GM12878 (cell line): Measurements from ENCODE around the gene SF3B6. TPM values are rescaled to one million over a fixed set of nuclear protein-coding genes. Genes with fewer than 3 reads are reported as not detected.

ENCODE experiments used
- ATAC-seq: fragments of 200-7000 bp; cut with Tn5 transposase; 3 replicates; pipeline ENCODE4 v1.9.1; 2020; ENCODE audit warnings: mild to moderate bottlenecking, moderate library complexity
- BruUV-seq: library from RNA; stranded (reverse); fragments of 400-500 nt; replicated peaks from 2 replicates; lab custom pipeline; 2021; lab: Mats Ljungman, UMichigan
- CTCF ChIA-PET: fragments of 300-600 bp; sonication (Branson Sonifier 250); formaldehyde crosslinking; extraction: SDS; loops from one replicate; lab custom pipeline; 2021; ENCODE audit warnings: inconsistent platforms; lab: Yijun Ruan, JAX
- POLR2A ChIA-PET: fragments of 350-600 bp; formaldehyde crosslinking; extraction: SDS; loops from one replicate; lab custom pipeline; 2021; ENCODE audit warnings: inconsistent platforms; lab: Charles Lee
- RAD21 ChIA-PET: fragments of 300-600 bp; sonication (Branson Sonifier 250); formaldehyde crosslinking; loops from one replicate; lab custom pipeline; 2023; ENCODE audit warnings: antibody characterized with exemption; ENCODE audit not compliant: unreplicated experiment; lab: Charles Lee
- SMC1A ChIA-PET: fragments of 300-600 bp; sonication (Branson Sonifier 250); formaldehyde crosslinking; loops from one replicate; lab custom pipeline; 2023; ENCODE audit not compliant: unreplicated experiment, uncharacterized antibody; lab: Charles Lee
- DNase-seq: peaks from one replicate; pipeline ENCODE4 v3.0.0-alpha.2; 2011; ENCODE audit warnings: low read depth, low spot score
- FAIRE-seq: peaks from 3 replicates; lab custom pipeline; 2011; peaks lifted over from hg19 to GRCh38; lab: Jason Lieb, UNC
- H2AFZ ChIP-seq: 2 replicates; pipeline ENCODE4 v1.6.0; 2011; ENCODE audit warnings: low read depth, low read length, control low read depth; ENCODE audit not compliant: control insufficient read depth
- H3K27ac ChIP-seq: 2 replicates; pipeline ENCODE4 v1.5.1; 2011; ENCODE audit warnings: control low read depth; ENCODE audit not compliant: control insufficient read depth, insufficient read depth
- H3K27me3 ChIP-seq, 2 experiments: replicated peaks in 1 of 2; 2 replicates each; pipeline versions ENCODE4 v1.6.0 to v1.6.1; 2011; ENCODE audit warnings: low read length in 1 of 2; ENCODE audit not compliant: control insufficient read depth in 2 of 2, insufficient read depth in 2 of 2
- H3K36me3 ChIP-seq, 2 experiments: 2 replicates each; pipeline ENCODE4 v1.5.1; 2011; ENCODE audit warnings: low read length in 1 of 2; ENCODE audit not compliant: control insufficient read depth in 2 of 2, insufficient read depth in 2 of 2
- H3K4me1 ChIP-seq: 2 replicates; pipeline ENCODE4 v1.6.1; 2011; ENCODE audit warnings: mild to moderate bottlenecking, low read length, moderate library complexity, mixed read lengths; ENCODE audit not compliant: control insufficient read depth, insufficient read depth
- H3K4me2 ChIP-seq: 2 replicates; pipeline ENCODE4 v1.6.0; 2011; ENCODE audit warnings: control low read depth; ENCODE audit not compliant: control insufficient read depth, insufficient read depth
- H3K4me3 ChIP-seq: fragments of 200-600 bp; sonication (generic); 2 replicates; pipeline ENCODE4 v1.5.1; 2016
- H3K79me2 ChIP-seq: 2 replicates; pipeline ENCODE4 v1.6.0; 2011; ENCODE audit warnings: low read length; ENCODE audit not compliant: control insufficient read depth, insufficient read depth
- H3K9ac ChIP-seq: 2 replicates; pipeline ENCODE4 v1.8.0; 2011; ENCODE audit warnings: low read length, control low read depth, mixed read lengths; ENCODE audit not compliant: control insufficient read depth, insufficient read depth
- H3K9me3 ChIP-seq: replicated peaks from 3 replicates; pipeline ENCODE4 v1.5.1; 2011; ENCODE audit warnings: mild to moderate bottlenecking, low read length; ENCODE audit not compliant: control insufficient read depth, insufficient read depth
- H4K20me1 ChIP-seq: 2 replicates; pipeline ENCODE4 v1.6.0; 2011; ENCODE audit not compliant: control insufficient read depth, insufficient read depth
- ATF7 ChIP-seq: fragments of 450-650 bp; IDR thresholded peaks from 2 replicates; pipeline ENCODE4 v1.6.1; 2016; ENCODE audit warnings: low read depth, mild to moderate bottlenecking
- CHD1 ChIP-seq: IDR thresholded peaks from 2 replicates; pipeline ENCODE4 v1.6.1; 2012; ENCODE audit warnings: low read depth, low read length, improper control_type of control experiment
- CUX1 ChIP-seq: IDR thresholded peaks from 2 replicates; pipeline ENCODE4 v1.6.1; 2012; ENCODE audit warnings: improper control_type of control experiment, low read depth, low read length; ENCODE audit not compliant: insufficient replicate concordance
- EGR1 ChIP-seq, 2 experiments: IDR thresholded peaks; 1 replicate in 1 of 2; 2 replicates in 1 of 2; pipeline ENCODE4 v1.6.1; 2011 to 2012; ENCODE audit warnings: low read depth in 2 of 2, low read length in 2 of 2, borderline replicate concordance in 1 of 2, mild to moderate bottlenecking in 1 of 2, moderate library complexity in 1 of 2
- FOS ChIP-seq: IDR thresholded peaks from 3 replicates; pipeline ENCODE4 v1.6.1; 2011; ENCODE audit warnings: borderline replicate concordance; ENCODE audit not compliant: insufficient read length; ENCODE audit errors: extremely low read depth
- HDAC2 ChIP-seq: fragments of 200-600 bp; sonication (generic); IDR thresholded peaks from 2 replicates; pipeline ENCODE4 v1.6.1; 2017
- IKZF1 ChIP-seq: fragments of 450-650 bp; conservative IDR thresholded peaks from 2 replicates; pipeline ENCODE4 v1.6.1; 2017; ENCODE audit warnings: antibody characterized with exemption, mild to moderate bottlenecking
- IKZF2 ChIP-seq, 2 experiments: fragments of 450-650 bp; IDR thresholded peaks; 2 replicates each; pipeline ENCODE4 v1.6.1; 2017; ENCODE audit warnings: mild to moderate bottlenecking in 2 of 2, moderate library complexity in 2 of 2
- KAT2A ChIP-seq: conservative IDR thresholded peaks from 2 replicates; pipeline ENCODE4 v1.6.1; 2011; ENCODE audit warnings: low read depth, low read length; ENCODE audit not compliant: control insufficient read depth
- NKRF ChIP-seq: fragments of 450-650 bp; conservative IDR thresholded peaks from 2 replicates; pipeline ENCODE4 v1.6.1; 2017; ENCODE audit warnings: mild to moderate bottlenecking, moderate library complexity
- PAX8 ChIP-seq: fragments of 450-650 bp; IDR thresholded peaks from 2 replicates; pipeline ENCODE4 v1.6.1; 2017; ENCODE audit warnings: mild to moderate bottlenecking, moderate library complexity
- PBX3 ChIP-seq: IDR thresholded peaks from 2 replicates; pipeline ENCODE4 v1.6.1; 2011; ENCODE audit warnings: mild to moderate bottlenecking, low read depth, low read length, moderate library complexity; ENCODE audit not compliant: insufficient replicate concordance
- RAD21 ChIP-seq: IDR thresholded peaks from 2 replicates; pipeline ENCODE4 v1.6.1; 2011; ENCODE audit warnings: mild to moderate bottlenecking, low read depth, low read length, moderate library complexity; ENCODE audit not compliant: insufficient read depth
- RB1 ChIP-seq: fragments of 450-650 bp; formaldehyde crosslinking; IDR thresholded peaks from 2 replicates; pipeline ENCODE4 v1.6.1; 2017; ENCODE audit warnings: mild to moderate bottlenecking, borderline replicate concordance
- RFX5 ChIP-seq: IDR thresholded peaks from 2 replicates; pipeline ENCODE4 v1.6.1; 2011; ENCODE audit warnings: low read depth, low read length, improper control_type of control experiment
- SREBF1 ChIP-seq: IDR thresholded peaks from 2 replicates; pipeline ENCODE4 v1.6.1; 2012; ENCODE audit warnings: mild to moderate bottlenecking, low read length
- TAF1 ChIP-seq: IDR thresholded peaks from 2 replicates; pipeline ENCODE4 v1.6.1; 2011; ENCODE audit warnings: mild to moderate bottlenecking, low read depth, low read length, borderline replicate concordance
- ZBED1 ChIP-seq: IDR thresholded peaks from 2 replicates; pipeline ENCODE4 v1.6.1; 2016; ENCODE audit warnings: borderline replicate concordance
- WGBS: methylation state at CpG from one replicate; pipeline ENCODE4 v1.1.6; 2016; ENCODE audit warnings: low lambda C conversion rate; ENCODE audit not compliant: insufficient replicate concordance, insufficient coverage; ENCODE audit errors: missing lambda C conversion rate; 5-methylcytosine and 5-hydroxymethylcytosine counted together
- in situ Hi-C: fragments of 300-500 bp; cut with MboI; formaldehyde crosslinking; loops from 9 replicates; pipeline ENCODE4 v1.14.3; 2018; ENCODE audit warnings: mixed read lengths
- intact Hi-C: fragments of 100-400 bp; cut with micrococcal nuclease; formaldehyde crosslinking; loops from one replicate; pipeline ENCODE4 v1.14.2; 2022; ENCODE audit not compliant: unreplicated experiment
- polyA plus RNA-seq, 11 experiments: library from polyadenylated mRNA; depleted of rRNA in 4 of 11; unstranded in 6 of 11; stranded (reverse) in 5 of 11; fragments of >200 nt; fragmentation: Nextera tagmentation in 4 of 11; fragmentation: Illumina TruSeq in 1 of 11; extraction: Ambion mirVana in 4 of 11; extraction: Trizol in 1 of 11; gene quantifications; 1 replicate in 1 of 11; 2 replicates in 10 of 11; pipeline versions ENCODE4 v1.2.1 to v1.2.3, GENCODE V29; 2011 to 2016; ENCODE audit warnings: inconsistent platforms in 2 of 11, missing spikeins in 2 of 11, low read depth in 1 of 11
- total RNA-seq, 4 experiments: library from RNA; depleted of rRNA in 3 of 4; stranded (reverse); fragments of >200 nt in 3 of 4; fragmentation: Illumina TruSeq in 1 of 4; extraction: Trizol in 1 of 4; gene quantifications; 2 replicates each; pipeline versions ENCODE4 v1.2.1 to v1.2.3, GENCODE V29; 2013 to 2021

Gene SF3B6
- total and polyA plus RNA-seq, 10 of the 15 experiments (the other 5 are each of a cell fraction or from before 2014, with no cell fraction given) = 118 to 584 (median 270) TPM

- 69% methylated on average over 6 of the region's 6 CpGs for WGBS
- no peak overlapping the region for H3K9ac ChIP-seq
- POLR2A ChIA-PET = no interaction called here
- no peak for DNase-seq
- H3K4me1 ChIP-seq = peaks cover under 1% of the 10 kb centered on the region; the same call in 1 of the 2 replicates
- SMC1A ChIA-PET = interaction anchor here (0.9 kb wide), 1 partner anchor 254 kb away, joined by 5 read pairs; no protein-coding TSS in a partner anchor
- no peaks in the 10 kb centered on the region for H3K36me3 ChIP-seq
- no peak overlapping the region for H2AFZ ChIP-seq
- no peak overlapping the region for H3K27ac ChIP-seq
- no peaks in the 10 kb centered on the region for H3K9me3 ChIP-seq
- in situ Hi-C loops (no loop called here), intact Hi-C loops (no loop called here)
- H4K20me1 ChIP-seq = no peaks in the 10 kb centered on the region
- no peak for ATAC-seq
- H3K79me2 ChIP-seq = no peaks in the 10 kb centered on the region
- no peak overlapping the region for H3K4me3 ChIP-seq
- no TSS peak for BruUV-seq
- RAD21 ChIA-PET = interaction anchor here (1.2 kb wide), 2 partner anchors 21 to 28 kb away, joined by 3 read pairs; partner anchors contain the start of gene SF3B6
- no peak overlapping the region for H3K4me2 ChIP-seq
- CTCF ChIA-PET = no interaction called here
- no peaks in the 10 kb centered on the region; a peak in 1 of 4 replicates for H3K27me3 ChIP-seq
- no peak for FAIRE-seq
- TF ChIP-seq EGR1 (IDR thresholded peaks at IDR 0.05; ENCODE audit: borderline replicate concordance in 1 of 2, low read depth in 2 of 2, low read length in 2 of 2) (no peak), RB1 (no peak), KAT2A (no peak), IKZF2 (IDR thresholded peaks at IDR 0.05) (no peak), PAX8 (no peak), ATF7 (no peak), SREBF1 (no peak), FOS (no peak), RAD21 (no peak), HDAC2 (no peak), CHD1 (no peak), PBX3 (no peak), NKRF (no peak), CUX1 (no peak), IKZF1 (no peak), TAF1 (no peak), ZBED1 (no peak), RFX5 (no peak)
Observed at GRCh38 chr2:24055750-24056149, 20.4 kb downstream of the SF3B6 start.
